ENCODE data around the gene IL18BP.

Gene IL18BP

GRCh38 chr11:71997594-71997993 lies 1.1 kb upstream of the IL18BP start:
- no peak for DNase-seq

- no peak for DNase-seq
These were observed 648 bp upstream of the IL18BP start for GRCh38 chr11:71998061-71998460.

GRCh38 chr11:71999362-71999761 lies 653 bp downstream of the IL18BP start:
- DNase-seq: no peak

- no peak for DNase-seq
These were observed 1.1 kb downstream of the IL18BP start for GRCh38 chr11:71999798-72000197.

GRCh38 chr11:72000202-72000867 lies 1.6 kb downstream of the IL18BP start:
- no peak for DNase-seq

GRCh38 chr11:72001285-72001684 lies 2.6 kb downstream of the IL18BP start:
- DNase-seq: no peak

- peak; percentile 76 for DNase-seq
These were observed 3.3 kb downstream of the IL18BP start for GRCh38 chr11:72001834-72002591.

- DNase-seq: no peak
These were observed 4.4 kb downstream of the IL18BP start for GRCh38 chr11:72002841-72003775.

- no peak for DNase-seq
These were observed 5.1 kb downstream of the IL18BP start for GRCh38 chr11:72003776-72004171.

GRCh38 chr11:72004515-72005346 lies 6.0 kb downstream of the IL18BP start:
- DNase-seq: peak; percentile 52

- peak; percentile 60 for DNase-seq
These were observed 6.9 kb downstream of the IL18BP start for GRCh38 chr11:72005347-72006260.

GRCh38 chr11:72006309-72007088 lies 7.8 kb downstream of the IL18BP start:
- DNase-seq: no peak

- no peak for DNase-seq
These were observed 8.4 kb downstream of the IL18BP start for GRCh38 chr11:72007089-72007476.

GRCh38 chr11:72007587-72007986 lies 8.9 kb downstream of the IL18BP start:
- DNase-seq: no peak

- DNase-seq: no peak
These were observed 10.0 kb downstream of the IL18BP start for GRCh38 chr11:72008728-72009127.

GRCh38 chr11:72009156-72009555 lies 10.4 kb downstream of the IL18BP start:
- DNase-seq: no peak

GRCh38 chr11:72010529-72011233 lies 12.0 kb downstream of the IL18BP start:
- no peak for DNase-seq

- DNase-seq: no peak
These were observed 13.5 kb downstream of the IL18BP start for GRCh38 chr11:72012091-72012630.

- DNase-seq: no peak
These were observed 14.4 kb downstream of the IL18BP start for GRCh38 chr11:72012897-72013721.
